A549 (cell line): Measurements from ENCODE around the gene BRD1. TPM values are rescaled to one million over a fixed set of nuclear protein-coding genes. Genes with fewer than 3 reads are reported as not detected.

Experiments used
- ATAC-seq, 2 experiments: fragments of 200-7000 bp in 1 of 2; fragments of >200 bp in 1 of 2; cut with Nextera tagmentation in 1 of 2; cut with Tn5 transposase in 1 of 2; 3 replicates each; pipeline versions ENCODE4 v1.8.0 to v1.9.1; 2018 to 2020; ENCODE audit warnings: mild to moderate bottlenecking in 1 of 2, moderate library complexity in 1 of 2
- CTCF ChIA-PET: fragments of 300-600 bp; sonication (Branson Sonifier 250); formaldehyde crosslinking; extraction: SDS; loops from one replicate; lab custom pipeline; 2021; ENCODE audit warnings: antibody characterized with exemption, inconsistent platforms; lab: Yijun Ruan, JAX
- POLR2A ChIA-PET: fragments of 350-600 bp; formaldehyde crosslinking; extraction: SDS; loops from one replicate; lab custom pipeline; 2021; ENCODE audit warnings: antibody characterized with exemption, inconsistent platforms; lab: Yijun Ruan, JAX
- DNase-seq, 2 experiments: peaks; one replicate each; pipeline versions ENCODE4 v3.0.0 to v3.0.0-alpha.2; 2011 to 2016; ENCODE audit warnings: low read depth in 1 of 2, low spot score in 1 of 2
- FAIRE-seq: peaks from 2 replicates; lab custom pipeline; 2011; peaks lifted over from hg19 to GRCh38; lab: Jason Lieb, UNC
- H3K27ac ChIP-seq, 2 experiments: fragments of >200 bp; sonication (Bioruptor Twin); formaldehyde crosslinking; 3 replicates each; pipeline ENCODE4 v1.5.1; 2016 to 2017
- H3K4me1 ChIP-seq: fragments of >200 bp; sonication (Bioruptor Twin); formaldehyde crosslinking; 3 replicates; pipeline ENCODE4 v1.6.1; 2016
- H3K4me2 ChIP-seq: fragments of >200 bp; sonication (Bioruptor Twin); formaldehyde crosslinking; 3 replicates; pipeline ENCODE4 v1.6.1; 2016
- H3K4me3 ChIP-seq: fragments of >200 bp; sonication (Bioruptor Twin); formaldehyde crosslinking; 3 replicates; pipeline ENCODE4 v1.5.1; 2016
- H3K9me3 ChIP-seq: fragments of >200 bp; sonication (Bioruptor Twin); formaldehyde crosslinking; 3 replicates; pipeline ENCODE4 v1.6.1; 2016
- CTCF ChIP-seq: fragments of >200 bp; sonication (Bioruptor Twin); formaldehyde crosslinking; IDR thresholded peaks from 3 replicates; pipeline ENCODE4 v1.5.1; 2016
- E2F6 ChIP-seq: IDR thresholded peaks from 2 replicates; pipeline ENCODE4 v1.6.1; 2012; ENCODE audit warnings: low read depth, borderline replicate concordance
- ESRRA ChIP-seq: fragments of 150-350 bp; IDR thresholded peaks from 2 replicates; pipeline ENCODE4 v1.6.1; 2014; ENCODE audit warnings: mild to moderate bottlenecking, low read length, borderline replicate concordance
- FOSB ChIP-seq: fragments of 250-450 bp; sonication (Bioruptor Pico); IDR thresholded peaks from 2 replicates; pipeline ENCODE4 v1.5.0; 2020; ENCODE audit warnings: mild to moderate bottlenecking, moderate library complexity
- GATA3 ChIP-seq: IDR thresholded peaks from 2 replicates; pipeline ENCODE4 v1.6.1; 2012; ENCODE audit warnings: borderline replicate concordance
- HES2 ChIP-seq: fragments of >200 bp; sonication (Bioruptor Twin); formaldehyde crosslinking; IDR thresholded peaks from 2 replicates; pipeline ENCODE4 v1.6.1; 2016
- HOXB13 ChIP-seq: fragments of 250-450 bp; sonication (Bioruptor Pico); IDR thresholded peaks from 2 replicates; pipeline ENCODE4 v1.5.0; 2020; ENCODE audit warnings: low read depth, mild to moderate bottlenecking, moderate library complexity
- MAZ ChIP-seq: fragments of 150-350 bp; IDR thresholded peaks from 2 replicates; pipeline ENCODE4 v1.6.1; 2014; ENCODE audit warnings: antibody characterized with exemption, low read depth, low read length, borderline replicate concordance
- NPAS2 ChIP-seq: fragments of 250-450 bp; sonication (Bioruptor Pico); IDR thresholded peaks from 2 replicates; pipeline ENCODE4 v1.8.0; 2022; ENCODE audit warnings: mild to moderate bottlenecking, moderate library complexity, borderline replicate concordance
- NR3C1 ChIP-seq: fragments of >200 bp; sonication (Bioruptor Twin); formaldehyde crosslinking; IDR thresholded peaks from 3 replicates; pipeline ENCODE4 v1.6.1; 2017
- PBX3 ChIP-seq: IDR thresholded peaks from 2 replicates; pipeline ENCODE4 v1.6.1; 2012
- RFX5 ChIP-seq: fragments of 450-650 bp; IDR thresholded peaks from 2 replicates; pipeline ENCODE4 v1.7.1; 2014; ENCODE audit warnings: antibody characterized with exemption, mild to moderate bottlenecking, moderate library complexity
- USF2 ChIP-seq: fragments of 450-650 bp; IDR thresholded peaks from 2 replicates; pipeline ENCODE4 v1.6.1; 2014; ENCODE audit warnings: antibody characterized with exemption
- ZFP36 ChIP-seq: fragments of 450-650 bp; IDR thresholded peaks from 2 replicates; pipeline ENCODE4 v1.6.1; 2014; ENCODE audit warnings: borderline replicate concordance; ENCODE audit not compliant: partially characterized antibody
- ZNF302 ChIP-seq: fragments of 250-450 bp; sonication (Bioruptor Pico); IDR thresholded peaks from 2 replicates; pipeline ENCODE4 v1.9.0; 2021; ENCODE audit warnings: inconsistent platforms, mild to moderate bottlenecking, moderate library complexity
- ZSCAN20 ChIP-seq: fragments of 250-450 bp; sonication (Bioruptor Pico); IDR thresholded peaks from 2 replicates; pipeline ENCODE4 v1.8.0; 2022; ENCODE audit warnings: mild to moderate bottlenecking, moderate library complexity
- WGBS: methylation state at CpG from one replicate; pipeline ENCODE4 v1.1.6; 2017; ENCODE audit errors: missing lambda C conversion rate; 5-methylcytosine and 5-hydroxymethylcytosine counted together
- polyA plus RNA-seq, 4 experiments: library from polyadenylated mRNA; depleted of rRNA in 3 of 4; stranded (reverse); fragments of >200 nt; fragmentation: RNase III in 1 of 4; extraction: RNeasy Plus Mini Kit Qiagen cat#74134 plus additional on column Dnase treatment in 1 of 4; gene quantifications; 2 replicates in 3 of 4; 3 replicates in 1 of 4; pipeline ENCODE4 v1.2.3, GENCODE V29; 2011 to 2017

The BRD1 gene
- polyA plus RNA-seq, 2 of the 4 experiments (the other 2 are of a cell fraction): 3.7 to 11.5 TPM

- 93% methylated on average over 14 of the region's 19 CpGs for WGBS
Measured at GRCh38 chr22:49780698-49781288, 46.9 kb downstream of the BRD1 start.

GRCh38 chr22:49779853-49780697, 47.6 kb downstream of the BRD1 start:
- Histone ChIP-seq H3K4me2 (no peak overlapping the region), H3K4me1 (no peaks in the 10 kb centered on the region), H3K27ac (no peak overlapping the region), H3K9me3 (no peaks in the 10 kb centered on the region), H3K4me3 (no peak overlapping the region)
- no peak for TF ChIP-seq MAZ
- no peak for TF ChIP-seq E2F6
- no peak for TF ChIP-seq FOSB (CRISPR knock-in tag)
- no peak for TF ChIP-seq HES2
- TF ChIP-seq GATA3: no peak
- no peak for TF ChIP-seq ZNF302 (CRISPR knock-in tag)
- no peak for TF ChIP-seq ZSCAN20
- no peak for TF ChIP-seq HOXB13 (CRISPR knock-in tag)
- FAIRE-seq (no peak), ATAC-seq (no peak), DNase-seq (no peak)
- CTCF ChIA-PET: no interaction called here
- POLR2A ChIA-PET: no interaction called here
- WGBS: 96% methylated on average over 15 of the region's 34 CpGs

More at GRCh38 chr22:49780698-49781288, 46.9 kb downstream of the BRD1 start:
- no peak for TF ChIP-seq NPAS2 (CRISPR knock-in tag)
- no peak for TF ChIP-seq CTCF
- TF ChIP-seq ESRRA: no peak
- no peak for TF ChIP-seq USF2
- TF ChIP-seq RFX5: no peak
- TF ChIP-seq ZFP36: no peak
- no peak for TF ChIP-seq HOXB13 (CRISPR knock-in tag)
- no peak for TF ChIP-seq NR3C1
- no peak for TF ChIP-seq PBX3
- TF ChIP-seq E2F6: no peak
- Histone ChIP-seq H3K27ac (no peak overlapping the region), H3K9me3 (no peaks in the 10 kb centered on the region), H3K4me2 (no peak overlapping the region), H3K4me3 (no peak overlapping the region), H3K4me1 (no peaks in the 10 kb centered on the region)
- DNase-seq: no peak
- ChIA-PET CTCF (no interaction called here), POLR2A (no interaction called here)
- no peak for ATAC-seq
- no peak for FAIRE-seq
